ENCODE results near the gene ZNF611.

GRCh38 chr19:52679598-52679997 lies 55.2 kb downstream of the ZNF611 start:
- no peak for TF ChIP-seq MAX (CRISPR knock-in tag; IDR thresholded peaks at IDR 0.05)
- no peak for TF ChIP-seq BDP1 (IDR thresholded peaks at IDR 0.05; ENCODE audit: insufficient read depth, insufficient read length)
- TF ChIP-seq FIP1L1 (IDR thresholded peaks at IDR 0.05; ENCODE audit: low read depth, low read length, poor library complexity, severe bottlenecking): no peak
- TF ChIP-seq CHD1 (IDR thresholded peaks at IDR 0.05; ENCODE audit: low read length): no peak
- no peak for TF ChIP-seq SMC3 (conservative IDR thresholded peaks at IDR 0.05; ENCODE audit: insufficient read depth, low read depth, low read length)
- TF ChIP-seq EWSR1 (IDR thresholded peaks at IDR 0.05; ENCODE audit: borderline replicate concordance, low read depth, partially characterized antibody): no peak
- peak; percentile 27; the same call in 1 of the 2 replicates for TF ChIP-seq PKNOX1 (IDR thresholded peaks at IDR 0.05)

Data from K562 (cell line).